ENCODE measurements around the gene ATP6AP2. TPM values are rescaled to one million over a fixed set of nuclear protein-coding genes. Genes with fewer than 3 reads are reported as not detected.
"Not testable (repeated sequence)": the region's sequence is repeated elsewhere in the genome, so short reads cannot be mapped to it uniquely, and the experiment has no call there.

Gene ATP6AP2
- total and polyA plus RNA-seq, 9 donors, result 63.2 to 184 (median 85.2) TPM

GRCh38 chrX:40558590-40558989 is 22.2 kb upstream of the ATP6AP2 start:
- H3K4me3 ChIP-seq, result no peak overlapping the region
- TF ChIP-seq EP300 (IDR thresholded peaks at IDR 0.05), result no peak
- TF ChIP-seq, protein P1, sequence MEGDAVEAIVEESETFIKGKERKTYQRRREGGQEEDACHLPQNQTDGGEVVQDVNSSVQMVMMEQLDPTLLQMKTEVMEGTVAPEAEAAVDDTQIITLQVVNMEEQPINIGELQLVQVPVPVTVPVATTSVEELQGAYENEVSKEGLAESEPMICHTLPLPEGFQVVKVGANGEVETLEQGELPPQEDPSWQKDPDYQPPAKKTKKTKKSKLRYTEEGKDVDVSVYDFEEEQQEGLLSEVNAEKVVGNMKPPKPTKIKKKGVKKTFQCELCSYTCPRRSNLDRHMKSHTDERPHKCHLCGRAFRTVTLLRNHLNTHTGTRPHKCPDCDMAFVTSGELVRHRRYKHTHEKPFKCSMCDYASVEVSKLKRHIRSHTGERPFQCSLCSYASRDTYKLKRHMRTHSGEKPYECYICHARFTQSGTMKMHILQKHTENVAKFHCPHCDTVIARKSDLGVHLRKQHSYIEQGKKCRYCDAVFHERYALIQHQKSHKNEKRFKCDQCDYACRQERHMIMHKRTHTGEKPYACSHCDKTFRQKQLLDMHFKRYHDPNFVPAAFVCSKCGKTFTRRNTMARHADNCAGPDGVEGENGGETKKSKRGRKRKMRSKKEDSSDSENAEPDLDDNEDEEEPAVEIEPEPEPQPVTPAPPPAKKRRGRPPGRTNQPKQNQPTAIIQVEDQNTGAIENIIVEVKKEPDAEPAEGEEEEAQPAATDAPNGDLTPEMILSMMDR (IDR thresholded peaks at IDR 0.05), result no peak
- no peak for TF ChIP-seq POLR2A (IDR thresholded peaks at IDR 0.05)
- H3K27ac ChIP-seq, result no peak overlapping the region
- intact Hi-C loops (cut with DNase I), result no loop called here
- 60 to 91% (median 90%) methylated on average over 4 of the region's 4 CpGs for WGBS, 3 donors
- H3K27me3 ChIP-seq, result no peaks in the 10 kb centered on the region
- H3K9me3 ChIP-seq, result no peaks in the 10 kb centered on the region
- no peaks in the 10 kb centered on the region for H3K4me1 ChIP-seq (ENCODE audit: insufficient read depth)
- no peak for DNase-seq
- H3K36me3 ChIP-seq, result no peaks in the 10 kb centered on the region

DNA sequence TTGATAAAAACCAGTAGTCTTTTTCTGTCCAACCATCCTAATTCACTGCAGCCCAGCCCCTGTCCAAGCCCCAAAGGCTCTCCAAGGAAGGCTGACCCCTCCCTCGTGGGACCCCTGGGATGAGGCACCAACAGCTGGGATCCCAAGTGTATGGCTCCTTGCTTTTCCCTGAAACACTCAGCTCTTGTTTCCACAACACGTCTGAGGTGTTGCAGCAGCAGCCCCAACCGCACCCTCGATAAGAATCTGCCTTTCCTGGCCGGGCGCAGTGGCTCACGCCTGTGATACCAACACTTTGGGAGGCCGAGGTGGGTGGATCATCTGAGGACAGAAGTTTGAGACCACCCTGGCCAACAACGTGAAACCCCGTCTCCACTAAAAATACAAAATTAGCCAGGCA is 17.0 kb upstream of the ATP6AP2 start:
- intact Hi-C loops (cut with DNase I), result no loop called here
- no peak overlapping the region for H3K4me3 ChIP-seq
- H3K36me3 ChIP-seq, result no peaks in the 10 kb centered on the region
- DNase-seq, result no peak
- WGBS, 3 donors, result 86 to 89% (median 87%) methylated on average over 10 of the region's 10 CpGs
- TF ChIP-seq, protein P1 (IDR thresholded peaks at IDR 0.05), result no peak
- no peak for TF ChIP-seq POLR2A (IDR thresholded peaks at IDR 0.05)
- no peak for TF ChIP-seq EP300 (IDR thresholded peaks at IDR 0.05)
- H3K9me3 ChIP-seq, result no peaks in the 10 kb centered on the region
- no peaks in the 10 kb centered on the region for H3K27me3 ChIP-seq
- no peak overlapping the region for H3K27ac ChIP-seq
- no peaks in the 10 kb centered on the region for H3K4me1 ChIP-seq (ENCODE audit: insufficient read depth)

- intact Hi-C loops (cut with DNase I), result no loop called here
- H3K9me3 ChIP-seq, result no peaks in the 10 kb centered on the region
- H3K4me3 ChIP-seq, result no peak overlapping the region
Observed at GRCh38 chrX:40564447-40564846, 16.3 kb upstream of the ATP6AP2 start.

GRCh38 chrX:40570346-40571093 is 10.2 kb upstream of the ATP6AP2 start:
- no peaks in the 10 kb centered on the region for H3K9me3 ChIP-seq
- TF ChIP-seq EP300 (IDR thresholded peaks at IDR 0.05) (no peak), POLR2A (IDR thresholded peaks at IDR 0.05) (no peak)
- TF ChIP-seq, protein P1 (IDR thresholded peaks at IDR 0.05), result no peak
- WGBS, 3 donors, result 58 to 59% (median 59%) methylated on average over 10 of the region's 10 CpGs
- no peaks in the 10 kb centered on the region for H3K36me3 ChIP-seq
- H3K4me3 ChIP-seq, result no peak overlapping the region
- peak overlapping the region in 1 of 2 donors; percentile 13 for H3K27ac ChIP-seq
- H3K27me3 ChIP-seq, result no peaks in the 10 kb centered on the region
- intact Hi-C loops (cut with DNase I), result no loop called here
- H3K4me1 ChIP-seq (ENCODE audit: insufficient read depth), result peaks cover 2% of the 10 kb centered on the region
- DNase-seq, result no peak

More at GRCh38 chrX:40564447-40564846, 16.3 kb upstream of the ATP6AP2 start:
- WGBS, 3 donors, result 74 to 79% (median 77%) methylated on average over 4 of the region's 4 CpGs
- H3K36me3 ChIP-seq, result no peaks in the 10 kb centered on the region
- no peaks in the 10 kb centered on the region for H3K27me3 ChIP-seq
- no peak for DNase-seq
- no peaks in the 10 kb centered on the region for H3K4me1 ChIP-seq (ENCODE audit: insufficient read depth)
- no peak for TF ChIP-seq POLR2A (IDR thresholded peaks at IDR 0.05)
- TF ChIP-seq EP300 (IDR thresholded peaks at IDR 0.05), result no peak
- TF ChIP-seq, protein P1 (IDR thresholded peaks at IDR 0.05), result no peak
- H3K27ac ChIP-seq, result no peak overlapping the region

DNA sequence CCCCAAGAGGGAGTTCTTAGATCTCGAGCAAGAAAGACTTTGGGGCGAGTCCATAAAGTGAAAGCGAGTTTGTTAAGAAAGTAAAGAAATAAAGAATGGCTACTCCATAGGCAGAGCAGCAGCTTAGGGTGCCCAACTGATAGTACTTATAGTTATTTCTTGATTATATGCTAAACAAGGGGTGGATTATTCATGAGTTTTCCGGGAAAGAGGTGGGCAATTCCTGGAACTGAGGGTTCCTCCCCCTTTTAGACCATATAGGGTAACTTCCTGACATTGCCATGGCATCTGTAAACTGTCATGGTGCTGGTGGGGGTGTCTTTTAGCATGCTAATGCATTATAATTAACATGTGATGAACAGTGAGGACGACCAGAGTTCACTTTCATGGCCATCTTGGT is 9.6 kb upstream of the ATP6AP2 start:
- H3K4me1 ChIP-seq (ENCODE audit: insufficient read depth); intact Hi-C loops (cut with DNase I); H3K36me3 ChIP-seq; H3K27me3 ChIP-seq; H3K9me3 ChIP-seq; H3K4me3 ChIP-seq: not testable (repeated sequence)
- peak overlapping the region in 1 of 2 donors; percentile 13 for H3K27ac ChIP-seq
- 41 to 49% (median 44%) methylated on average over 5 of the region's 5 CpGs for WGBS, 3 donors
- peak in 2 of 5 donors; percentile 9 to 22 for DNase-seq

All from ovary (tissue), 9 donors.